GM13977 (cell line): Measurements from ENCODE around the gene AKAP9.

Experiments used
- DNase-seq: peaks from one replicate; pipeline ENCODE4 v3.0.0; 2012; ENCODE audit warnings: low spot score
- CTCF ChIP-seq: IDR thresholded peaks from 2 replicates; pipeline ENCODE4 v1.5.1; 2012; ENCODE audit warnings: mild to moderate bottlenecking, control low read depth; ENCODE audit not compliant: insufficient read depth; ENCODE audit errors: extremely low read depth, missing control alignments
- in situ Hi-C: fragments of 300-500 bp; cut with MboI; formaldehyde crosslinking; loops from one replicate; pipeline ENCODE4 v1.12.0; 2022; ENCODE audit warnings: low sequenced_read_pairs, low pct_unique_long_range_greater_than_20kb, mixed read lengths, inconsistent platforms; ENCODE audit not compliant: unreplicated experiment

AKAP9 gene

GRCh38 chr7:91899563-91899962 lies 41.1 kb upstream of the AKAP9 start:
- TF ChIP-seq CTCF: no peak
- in situ Hi-C loops: no loop called here
- no peak for DNase-seq

GRCh38 chr7:91910171-91910570 lies 30.5 kb upstream of the AKAP9 start:
- in situ Hi-C loops: no loop called here
- no peak for DNase-seq
- TF ChIP-seq CTCF: no peak

- in situ Hi-C loops: no loop called here
- no peak for TF ChIP-seq CTCF
- DNase-seq: no peak
These were observed 29.5 kb upstream of the AKAP9 start for GRCh38 chr7:91911121-91911520.

GRCh38 chr7:91912494-91912893 lies 28.2 kb upstream of the AKAP9 start:
- DNase-seq: no peak
- no peak for TF ChIP-seq CTCF
- in situ Hi-C loops: no loop called here

- no peak for DNase-seq
- TF ChIP-seq CTCF: no peak
- in situ Hi-C loops: no loop called here
These were observed 27.1 kb upstream of the AKAP9 start for GRCh38 chr7:91913612-91914011.

- no peak for TF ChIP-seq CTCF
- in situ Hi-C loops: no loop called here
- no peak for DNase-seq
These were observed 25.1 kb upstream of the AKAP9 start for GRCh38 chr7:91915401-91916050.
